ENCODE results near the gene WDR90. TPM values are rescaled to one million over a fixed set of nuclear protein-coding genes. Genes with fewer than 3 reads are reported as not detected.

Gene WDR90
- polyA plus RNA-seq, 3 donors, result 0.13 to 16.5 (median 1.1) TPM

DNA sequence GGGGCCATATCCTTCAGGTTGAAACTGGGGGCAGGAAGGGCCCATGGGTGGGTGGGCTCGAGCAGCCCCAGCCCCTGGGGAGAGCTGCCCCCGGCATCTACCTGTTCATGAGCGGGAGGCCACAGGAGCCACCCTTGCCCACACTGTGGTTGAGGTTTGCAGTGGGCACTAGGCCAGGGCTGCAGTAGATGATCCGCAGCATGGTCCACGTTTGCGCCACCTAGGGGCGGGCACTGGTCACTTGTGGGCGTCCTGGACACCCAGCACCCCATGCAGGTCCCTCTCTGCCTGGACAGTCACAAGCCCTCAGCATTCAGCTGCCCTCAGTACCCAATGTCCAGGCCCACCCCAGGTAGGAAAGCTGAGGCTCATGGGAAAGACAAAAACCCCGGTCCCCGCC is 36.8 kb downstream of the WDR90 start:
- Histone ChIP-seq H3K4me2 (replicated peaks; ENCODE audit: extremely low read depth, low read length, poor library complexity, severe bottlenecking) (no peak overlapping the region), H3K4me1 (ENCODE audit: control insufficient read depth in 1 of 2, insufficient read depth in 2 of 2, low read length in 2 of 2) (peaks cover 47 to 66% of the 10 kb centered on the region in 2 donors), H3K79me2 (ENCODE audit: insufficient read depth, low read length) (peaks cover 27% of the 10 kb centered on the region), H3K36me3 (replicated peaks in 1 of 2; ENCODE audit: control insufficient read depth in 1 of 2, insufficient read depth in 2 of 2, low read length in 2 of 2) (peaks cover 20 to 21% of the 10 kb centered on the region in 2 donors), H2AFZ (ENCODE audit: insufficient read depth, low read depth, low read length, poor library complexity, severe bottlenecking) (no peak overlapping the region), H4K20me1 (ENCODE audit: insufficient read depth, low read length) (peaks cover 32% of the 10 kb centered on the region), H3K4me3 (replicated peaks in 1 of 3; ENCODE audit: low read depth in 2 of 3, low read length in 3 of 3) (no peak overlapping the region), H3K9ac (ENCODE audit: insufficient read depth, low read length, poor library complexity, severe bottlenecking) (no peak overlapping the region), H3K27ac (ENCODE audit: low read depth in 1 of 2, low read length in 2 of 2) (no peak overlapping the region), H3K9me3 (replicated peaks in 1 of 2; ENCODE audit: control insufficient read depth in 1 of 2, insufficient read depth in 1 of 2, low read length in 2 of 2) (no peaks in the 10 kb centered on the region), H3K27me3 (ENCODE audit: control insufficient read depth in 2 of 2, insufficient read depth in 2 of 2, low read length in 2 of 2) (peaks cover 0 to 1% of the 10 kb centered on the region in 2 donors)
- Mint-ChIP-seq H3K36me3 (peaks cover 27 to 39% of the 10 kb centered on the region in 2 donors), H3K27ac (peak overlapping the region in 3 of 7 donors; percentile 5 to 52 (median 44)), H3K4me1 (peaks cover 36% of the 10 kb centered on the region), H3K27me3 (ENCODE audit: low read depth in 3 of 3) (peaks cover 2 to 4% (median 3%) of the 10 kb centered on the region in 3 donors), H3K9me3 (peaks cover 0 to 5% (median 0%) of the 10 kb centered on the region in 7 donors), H3K4me3 (no peak overlapping the region)
- DNase-seq, result peak; percentile 35 to 52 (median 37)
- intact Hi-C loops (cut with micrococcal nuclease), result no loop called here
- 72% methylated on average over 10 of the region's 10 CpGs for WGBS (ENCODE audit: insufficient coverage)
- no peak for TF ChIP-seq CTCF (IDR thresholded peaks at IDR 0.05)

DNA sequence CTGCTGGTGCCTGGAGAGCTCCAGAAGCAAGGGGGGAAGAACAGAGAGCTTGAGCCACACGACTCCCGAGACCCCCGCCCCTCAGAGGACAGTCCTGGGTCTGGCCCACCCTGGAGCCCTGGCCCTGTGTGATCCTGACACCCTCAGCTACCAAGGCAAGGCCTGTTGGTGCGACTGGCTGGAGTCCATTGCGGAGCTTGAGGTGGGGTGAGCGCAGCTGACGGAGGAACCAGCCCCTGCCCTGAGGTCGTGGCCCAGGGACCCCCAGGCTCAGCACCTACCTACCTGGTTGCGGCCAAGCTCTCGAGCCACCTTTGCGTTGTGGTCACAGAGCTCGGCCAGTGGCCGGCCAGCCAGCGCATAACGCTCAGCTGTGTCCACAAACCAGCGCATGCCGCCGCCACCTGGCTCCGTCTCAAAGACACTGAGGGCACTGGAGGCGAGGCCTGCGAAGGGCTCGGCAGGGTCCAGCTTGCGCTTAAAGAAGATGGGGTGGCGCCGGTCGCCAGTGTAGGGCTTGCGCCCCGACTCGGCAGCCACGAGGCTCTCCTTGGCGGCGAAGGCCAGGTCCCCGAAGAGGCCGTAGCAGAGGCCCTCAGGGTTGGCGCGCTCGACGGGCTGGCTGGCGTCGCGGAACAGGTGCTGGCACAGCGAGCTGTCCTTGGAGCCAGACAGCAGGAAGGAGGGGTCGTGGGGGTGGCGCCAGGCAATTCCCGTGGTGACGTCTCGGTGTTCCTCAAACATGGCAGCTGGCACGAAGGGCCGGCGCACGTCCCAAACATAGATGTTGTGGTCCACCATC is 37.5 kb downstream of the WDR90 start:
- Histone ChIP-seq H3K79me2 (ENCODE audit: insufficient read depth, low read length) (peaks cover 20% of the 10 kb centered on the region), H3K9me3 (replicated peaks in 1 of 2; ENCODE audit: control insufficient read depth in 1 of 2, insufficient read depth in 1 of 2, low read length in 2 of 2) (no peaks in the 10 kb centered on the region), H2AFZ (ENCODE audit: insufficient read depth, low read depth, low read length, poor library complexity, severe bottlenecking) (no peak overlapping the region), H3K4me3 (replicated peaks in 1 of 3; ENCODE audit: low read depth in 2 of 3, low read length in 3 of 3) (no peak overlapping the region), H3K9ac (ENCODE audit: insufficient read depth, low read length, poor library complexity, severe bottlenecking) (no peak overlapping the region), H3K36me3 (replicated peaks in 1 of 2; ENCODE audit: control insufficient read depth in 1 of 2, insufficient read depth in 2 of 2, low read length in 2 of 2) (peaks cover 16 to 21% of the 10 kb centered on the region in 2 donors), H3K4me2 (replicated peaks; ENCODE audit: extremely low read depth, low read length, poor library complexity, severe bottlenecking) (no peak overlapping the region), H3K27ac (ENCODE audit: low read depth in 1 of 2, low read length in 2 of 2) (no peak overlapping the region), H3K4me1 (ENCODE audit: control insufficient read depth in 1 of 2, insufficient read depth in 2 of 2, low read length in 2 of 2) (peaks cover 40 to 59% of the 10 kb centered on the region in 2 donors), H4K20me1 (ENCODE audit: insufficient read depth, low read length) (peaks cover 25% of the 10 kb centered on the region), H3K27me3 (ENCODE audit: control insufficient read depth in 2 of 2, insufficient read depth in 2 of 2, low read length in 2 of 2) (peaks cover 0 to 7% of the 10 kb centered on the region in 2 donors)
- Mint-ChIP-seq H3K4me3 (no peak overlapping the region), H3K27ac (peak overlapping the region in 3 of 7 donors; percentile 5 to 58 (median 44)), H3K36me3 (peaks cover 28 to 36% of the 10 kb centered on the region in 2 donors), H3K4me1 (peaks cover 29% of the 10 kb centered on the region), H3K27me3 (ENCODE audit: low read depth in 3 of 3) (peaks cover 9 to 11% (median 10%) of the 10 kb centered on the region in 3 donors), H3K9me3 (peaks cover 0 to 9% (median 2%) of the 10 kb centered on the region in 7 donors)
- 97% methylated on average over 46 of the region's 51 CpGs for WGBS (ENCODE audit: insufficient coverage)
- TF ChIP-seq CTCF (IDR thresholded peaks at IDR 0.05), result no peak
- intact Hi-C loops (cut with micrococcal nuclease), result no loop called here
- no peak for DNase-seq
